GM12878 (cell line): ENCODE data around the gene OVCA2. TPM values are rescaled to one million over a fixed set of nuclear protein-coding genes. Genes with fewer than 3 reads are reported as not detected.

Experiments used
- ATAC-seq: fragments of 200-7000 bp; cut with Tn5 transposase; 3 replicates; pipeline ENCODE4 v1.9.1; 2020; ENCODE audit warnings: mild to moderate bottlenecking, moderate library complexity
- BruUV-seq: library from RNA; stranded (reverse); fragments of 400-500 nt; replicated peaks from 2 replicates; lab custom pipeline; 2021; lab: Mats Ljungman, UMichigan
- CTCF ChIA-PET: fragments of 300-600 bp; sonication (Branson Sonifier 250); formaldehyde crosslinking; extraction: SDS; loops from one replicate; lab custom pipeline; 2021; ENCODE audit warnings: inconsistent platforms; lab: Yijun Ruan, JAX
- POLR2A ChIA-PET: fragments of 350-600 bp; formaldehyde crosslinking; extraction: SDS; loops from one replicate; lab custom pipeline; 2021; ENCODE audit warnings: inconsistent platforms; lab: Charles Lee
- RAD21 ChIA-PET: fragments of 300-600 bp; sonication (Branson Sonifier 250); formaldehyde crosslinking; loops from one replicate; lab custom pipeline; 2023; ENCODE audit warnings: antibody characterized with exemption; ENCODE audit not compliant: unreplicated experiment; lab: Charles Lee
- SMC1A ChIA-PET: fragments of 300-600 bp; sonication (Branson Sonifier 250); formaldehyde crosslinking; loops from one replicate; lab custom pipeline; 2023; ENCODE audit not compliant: unreplicated experiment, uncharacterized antibody; lab: Charles Lee
- DNase-seq: peaks from one replicate; pipeline ENCODE4 v3.0.0-alpha.2; 2011; ENCODE audit warnings: low read depth, low spot score
- FAIRE-seq: peaks from 3 replicates; lab custom pipeline; 2011; peaks lifted over from hg19 to GRCh38; lab: Jason Lieb, UNC
- H2AFZ ChIP-seq: 2 replicates; pipeline ENCODE4 v1.6.0; 2011; ENCODE audit warnings: low read depth, low read length, control low read depth; ENCODE audit not compliant: control insufficient read depth
- H3K27ac ChIP-seq: 2 replicates; pipeline ENCODE4 v1.5.1; 2011; ENCODE audit warnings: control low read depth; ENCODE audit not compliant: control insufficient read depth, insufficient read depth
- H3K27me3 ChIP-seq, 2 experiments: replicated peaks in 1 of 2; 2 replicates each; pipeline versions ENCODE4 v1.6.0 to v1.6.1; 2011; ENCODE audit warnings: low read length in 1 of 2; ENCODE audit not compliant: control insufficient read depth in 2 of 2, insufficient read depth in 2 of 2
- H3K36me3 ChIP-seq, 2 experiments: 2 replicates each; pipeline ENCODE4 v1.5.1; 2011; ENCODE audit warnings: low read length in 1 of 2; ENCODE audit not compliant: control insufficient read depth in 2 of 2, insufficient read depth in 2 of 2
- H3K4me1 ChIP-seq: 2 replicates; pipeline ENCODE4 v1.6.1; 2011; ENCODE audit warnings: mild to moderate bottlenecking, low read length, moderate library complexity, mixed read lengths; ENCODE audit not compliant: control insufficient read depth, insufficient read depth
- H3K4me2 ChIP-seq: 2 replicates; pipeline ENCODE4 v1.6.0; 2011; ENCODE audit warnings: control low read depth; ENCODE audit not compliant: control insufficient read depth, insufficient read depth
- H3K4me3 ChIP-seq: fragments of 200-600 bp; sonication (generic); 2 replicates; pipeline ENCODE4 v1.5.1; 2016
- H3K79me2 ChIP-seq: 2 replicates; pipeline ENCODE4 v1.6.0; 2011; ENCODE audit warnings: low read length; ENCODE audit not compliant: control insufficient read depth, insufficient read depth
- H3K9ac ChIP-seq: 2 replicates; pipeline ENCODE4 v1.8.0; 2011; ENCODE audit warnings: low read length, control low read depth, mixed read lengths; ENCODE audit not compliant: control insufficient read depth, insufficient read depth
- H3K9me3 ChIP-seq: replicated peaks from 3 replicates; pipeline ENCODE4 v1.5.1; 2011; ENCODE audit warnings: mild to moderate bottlenecking, low read length; ENCODE audit not compliant: control insufficient read depth, insufficient read depth
- H4K20me1 ChIP-seq: 2 replicates; pipeline ENCODE4 v1.6.0; 2011; ENCODE audit not compliant: control insufficient read depth, insufficient read depth
- BCL3 ChIP-seq: IDR thresholded peaks from 2 replicates; pipeline ENCODE4 v1.6.1; 2011; ENCODE audit warnings: borderline replicate concordance, low read depth, mild to moderate bottlenecking, moderate library complexity, low read length; ENCODE audit not compliant: insufficient read depth, poor library complexity, severe bottlenecking
- JUND ChIP-seq: IDR thresholded peaks from 2 replicates; pipeline ENCODE4 v1.6.1; 2012; ENCODE audit warnings: low read depth, mild to moderate bottlenecking, low read length, improper control_type of control experiment, moderate library complexity
- MXI1 ChIP-seq: fragments of 150-350 bp; IDR thresholded peaks from 2 replicates; pipeline ENCODE4 v1.6.1; 2011; ENCODE audit warnings: low read depth, mild to moderate bottlenecking, inconsistent platforms, low read length, improper control_type of control experiment
- POLR2A ChIP-seq: IDR thresholded peaks from 2 replicates; pipeline ENCODE4 v1.6.1; 2011; ENCODE audit warnings: low read depth, mild to moderate bottlenecking, low read length
- SP1 ChIP-seq: IDR thresholded peaks from one replicate; pipeline ENCODE4 v1.6.1; 2011; ENCODE audit warnings: low read depth, low read length
- WGBS: methylation state at CpG from one replicate; pipeline ENCODE4 v1.1.6; 2016; ENCODE audit warnings: low lambda C conversion rate; ENCODE audit not compliant: insufficient replicate concordance, insufficient coverage; ENCODE audit errors: missing lambda C conversion rate; 5-methylcytosine and 5-hydroxymethylcytosine counted together
- in situ Hi-C: fragments of 300-500 bp; cut with MboI; formaldehyde crosslinking; loops from 9 replicates; pipeline ENCODE4 v1.14.3; 2018; ENCODE audit warnings: mixed read lengths
- intact Hi-C: fragments of 100-400 bp; cut with micrococcal nuclease; formaldehyde crosslinking; loops from one replicate; pipeline ENCODE4 v1.14.2; 2022; ENCODE audit not compliant: unreplicated experiment
- polyA plus RNA-seq, 11 experiments: library from polyadenylated mRNA; depleted of rRNA in 4 of 11; unstranded in 6 of 11; stranded (reverse) in 5 of 11; fragments of >200 nt; fragmentation: Nextera tagmentation in 4 of 11; fragmentation: Illumina TruSeq in 1 of 11; extraction: Ambion mirVana in 4 of 11; extraction: Trizol in 1 of 11; gene quantifications; 1 replicate in 1 of 11; 2 replicates in 10 of 11; pipeline versions ENCODE4 v1.2.1 to v1.2.3, GENCODE V29; 2011 to 2016; ENCODE audit warnings: inconsistent platforms in 2 of 11, missing spikeins in 2 of 11, low read depth in 1 of 11
- total RNA-seq, 4 experiments: library from RNA; depleted of rRNA in 3 of 4; stranded (reverse); fragments of >200 nt in 3 of 4; fragmentation: Illumina TruSeq in 1 of 4; extraction: Trizol in 1 of 4; gene quantifications; 2 replicates each; pipeline versions ENCODE4 v1.2.1 to v1.2.3, GENCODE V29; 2013 to 2021

OVCA2 gene
- total and polyA plus RNA-seq, 10 of the 15 experiments (the other 5 are each of a cell fraction or from before 2014, with no cell fraction given): 6.1 to 75.3 (median 40.7) TPM

- 85% methylated on average over 10 of the region's 10 CpGs for WGBS
- no peaks in the 10 kb centered on the region for H3K27me3 ChIP-seq
- no peak for TF ChIP-seq MXI1
- no peak for TF ChIP-seq JUND
- peak; percentile 78 for TF ChIP-seq BCL3
- no peak for TF ChIP-seq SP1
- peak; percentile 83 for TF ChIP-seq POLR2A
- no peaks in the 10 kb centered on the region for H3K9me3 ChIP-seq
- H2AFZ ChIP-seq: no peak overlapping the region
- FAIRE-seq (no peak), ATAC-seq (no peak), DNase-seq (no peak)
- no peaks in the 10 kb centered on the region for H3K79me2 ChIP-seq
- SMC1A ChIA-PET: interaction anchor here (0.6 to 3.9 kb wide), 4 partner anchors 18 to 180 kb away, joined by 3 to 27 read pairs (median 12); no protein-coding TSS in a partner anchor
- H3K9ac ChIP-seq: no peak overlapping the region
- intact Hi-C loops (no loop called here), in situ Hi-C loops (loop anchor here (10.0 kb wide), 1 partner anchor 179 kb away; no protein-coding TSS in a partner anchor)
- no peak overlapping the region for H3K4me2 ChIP-seq
- H3K27ac ChIP-seq: no peak overlapping the region
- peaks cover 48% of the 10 kb centered on the region for H3K4me1 ChIP-seq
- H4K20me1 ChIP-seq: no peaks in the 10 kb centered on the region
- H3K36me3 ChIP-seq: peaks cover 14 to 29% of the 10 kb centered on the region in 2 experiments
- RAD21 ChIA-PET: interaction anchor here (1.1 to 2.9 kb wide), 4 partner anchors 11 to 179 kb away, joined by 3 to 12 read pairs (median 8); partner anchors contain the start of gene HIC1
- no TSS peak for BruUV-seq
- H3K4me3 ChIP-seq: no peak overlapping the region
- CTCF ChIA-PET: interaction anchor here (0.9 to 8.5 kb wide), 10 partner anchors 9 to 228 kb away, joined by 3 to 77 read pairs (median 3); partner anchors contain the start of gene HIC1
- POLR2A ChIA-PET: interaction anchor here (1.2 to 12.5 kb wide), 2 partner anchors 10 to 21 kb away, joined by 3 to 148 read pairs; no protein-coding TSS in a partner anchor
Observed at GRCh38 chr17:2065949-2066400, 24.2 kb downstream of the OVCA2 start.
